Tibial artery (tissue), 4 donors: Measurements from ENCODE around the gene INHBA.

ENCODE experiments used
- DNase-seq, 2 donors: peaks; one replicate each; pipeline ENCODE4 v3.0.0-alpha.2; 2019
- H3K27ac ChIP-seq, 2 donors: fragments of 200-600 bp; sonication (generic) in 1 of 2; 1 replicate in 1 of 2; 2 replicates in 1 of 2; pipeline ENCODE4 v1.5.1; 2018 to 2019; ENCODE audit warnings: mild to moderate bottlenecking in 1 of 2
- H3K27me3 ChIP-seq, 2 donors: fragments of 200-600 bp; sonication (generic) in 1 of 2; one replicate each; pipeline versions ENCODE4 v1.5.1 to v1.6.0; 2016 to 2019
- H3K36me3 ChIP-seq, 3 donors: fragments of 200-600 bp; sonication (generic) in 2 of 3; one replicate each; pipeline ENCODE4 v1.5.1; 2016 to 2019; ENCODE audit warnings: mild to moderate bottlenecking in 2 of 3
- H3K4me1 ChIP-seq, 4 donors: fragments of 200-600 bp; sonication (generic) in 2 of 4; 1 replicate in 3 of 4; 2 replicates in 1 of 4; pipeline ENCODE4 v1.5.1; 2016 to 2019
- H3K4me3 ChIP-seq, 2 donors: fragments of 200-600 bp; sonication (generic) in 1 of 2; 1 replicate in 1 of 2; 2 replicates in 1 of 2; pipeline ENCODE4 v1.5.1; 2018 to 2019; ENCODE audit warnings: mild to moderate bottlenecking in 2 of 2
- H3K9me3 ChIP-seq, 3 donors: fragments of 200-600 bp; sonication (generic) in 1 of 3; one replicate each; pipeline ENCODE4 v1.5.1; 2016 to 2019
- intact Hi-C: fragments of 100-400 bp; cut with DNase I; formaldehyde crosslinking; loops from one replicate; pipeline ENCODE4 v1.15.0; 2023; ENCODE audit warnings: low total_unique reads
- TF ChIP-seq, protein P1 (sequence below), 2 experiments: fragments of 200-600 bp in 1 of 2; fragments of 450-650 bp in 1 of 2; IDR thresholded peaks; one replicate each; pipeline ENCODE4 v1.5.1; 2017 to 2019; ENCODE audit warnings: antibody characterized with exemption in 2 of 2, mild to moderate bottlenecking in 1 of 2, moderate library complexity in 1 of 2

INHBA gene

DNA sequence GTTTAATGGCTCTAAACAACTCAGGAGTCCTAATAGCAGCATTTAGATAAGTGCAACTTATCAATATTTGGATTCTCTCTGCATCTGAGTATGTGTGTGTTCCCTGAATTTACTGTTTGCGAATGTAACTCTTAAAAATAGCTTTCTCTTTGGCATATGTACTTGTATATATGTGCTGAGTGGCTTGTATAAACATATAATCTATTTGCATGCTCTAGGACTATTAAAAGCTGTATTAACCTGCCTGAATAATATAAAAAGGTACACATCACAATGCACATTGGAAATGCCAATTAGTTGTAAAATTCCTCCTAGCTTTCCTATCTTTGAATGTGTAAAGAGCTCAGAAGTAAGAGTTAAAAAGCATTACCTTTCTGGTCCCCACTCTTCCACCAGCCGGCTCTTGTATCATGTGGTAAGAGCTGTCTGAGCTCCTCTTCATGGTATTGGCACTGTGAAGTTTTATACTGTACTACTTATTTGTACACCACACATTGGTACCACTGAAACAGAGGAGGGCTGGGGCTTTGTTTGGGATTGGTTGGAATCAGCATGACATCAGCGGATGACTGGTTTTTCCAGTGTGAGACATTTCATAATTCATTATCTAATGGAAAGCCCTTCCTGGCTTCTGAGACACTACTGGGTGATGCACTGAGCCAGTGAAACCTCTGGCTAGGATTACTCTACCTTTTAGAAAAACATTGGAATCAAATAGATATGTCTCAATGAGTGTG is at the start of gene INHBA:
Gene INHBA, minus strand, starts transcription at position 456 of the 737 bp plus-strand sequence. CDS start 2,716 bp downstream, outside the sequence.
- intact Hi-C loops, result no loop called here
- no peaks in the 10 kb centered on the region for H3K27me3 ChIP-seq
- peak within 1 kb of the TSS; percentile 95 to 97 for H3K27ac ChIP-seq
- H3K36me3 ChIP-seq, result no peaks in the 10 kb centered on the region
- H3K4me3 ChIP-seq, result peak within 1 kb of the TSS; percentile 70 to 72
- TF ChIP-seq, protein P1, sequence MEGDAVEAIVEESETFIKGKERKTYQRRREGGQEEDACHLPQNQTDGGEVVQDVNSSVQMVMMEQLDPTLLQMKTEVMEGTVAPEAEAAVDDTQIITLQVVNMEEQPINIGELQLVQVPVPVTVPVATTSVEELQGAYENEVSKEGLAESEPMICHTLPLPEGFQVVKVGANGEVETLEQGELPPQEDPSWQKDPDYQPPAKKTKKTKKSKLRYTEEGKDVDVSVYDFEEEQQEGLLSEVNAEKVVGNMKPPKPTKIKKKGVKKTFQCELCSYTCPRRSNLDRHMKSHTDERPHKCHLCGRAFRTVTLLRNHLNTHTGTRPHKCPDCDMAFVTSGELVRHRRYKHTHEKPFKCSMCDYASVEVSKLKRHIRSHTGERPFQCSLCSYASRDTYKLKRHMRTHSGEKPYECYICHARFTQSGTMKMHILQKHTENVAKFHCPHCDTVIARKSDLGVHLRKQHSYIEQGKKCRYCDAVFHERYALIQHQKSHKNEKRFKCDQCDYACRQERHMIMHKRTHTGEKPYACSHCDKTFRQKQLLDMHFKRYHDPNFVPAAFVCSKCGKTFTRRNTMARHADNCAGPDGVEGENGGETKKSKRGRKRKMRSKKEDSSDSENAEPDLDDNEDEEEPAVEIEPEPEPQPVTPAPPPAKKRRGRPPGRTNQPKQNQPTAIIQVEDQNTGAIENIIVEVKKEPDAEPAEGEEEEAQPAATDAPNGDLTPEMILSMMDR (IDR thresholded peaks at IDR 0.05), result no peak
- H3K9me3 ChIP-seq, result no peaks in the 10 kb centered on the region
- peaks cover 0 to 55% (median 21%) of the 10 kb centered on the region in 4 donors for H3K4me1 ChIP-seq
- DNase-seq, result no peak

DNA sequence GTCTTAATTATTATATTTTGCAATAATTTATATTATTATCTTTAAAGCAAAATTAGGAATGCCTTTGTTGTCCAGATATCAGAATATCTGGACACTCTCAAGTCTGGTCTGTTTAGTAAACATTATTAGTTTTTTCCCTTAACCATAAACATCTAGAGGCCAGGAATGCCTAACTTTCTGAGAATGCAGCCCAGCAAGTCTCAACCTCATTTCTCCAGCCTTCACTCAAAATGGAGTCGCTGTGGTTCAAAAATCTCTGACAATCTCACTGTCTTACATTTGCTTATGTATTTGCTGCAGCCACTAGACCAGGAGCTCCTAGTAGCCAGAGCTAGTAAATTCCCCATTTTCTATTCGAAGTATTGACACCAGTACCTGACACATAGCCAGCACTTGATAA is 49.7 kb upstream of the INHBA start:
- intact Hi-C loops, result no loop called here

DNA sequence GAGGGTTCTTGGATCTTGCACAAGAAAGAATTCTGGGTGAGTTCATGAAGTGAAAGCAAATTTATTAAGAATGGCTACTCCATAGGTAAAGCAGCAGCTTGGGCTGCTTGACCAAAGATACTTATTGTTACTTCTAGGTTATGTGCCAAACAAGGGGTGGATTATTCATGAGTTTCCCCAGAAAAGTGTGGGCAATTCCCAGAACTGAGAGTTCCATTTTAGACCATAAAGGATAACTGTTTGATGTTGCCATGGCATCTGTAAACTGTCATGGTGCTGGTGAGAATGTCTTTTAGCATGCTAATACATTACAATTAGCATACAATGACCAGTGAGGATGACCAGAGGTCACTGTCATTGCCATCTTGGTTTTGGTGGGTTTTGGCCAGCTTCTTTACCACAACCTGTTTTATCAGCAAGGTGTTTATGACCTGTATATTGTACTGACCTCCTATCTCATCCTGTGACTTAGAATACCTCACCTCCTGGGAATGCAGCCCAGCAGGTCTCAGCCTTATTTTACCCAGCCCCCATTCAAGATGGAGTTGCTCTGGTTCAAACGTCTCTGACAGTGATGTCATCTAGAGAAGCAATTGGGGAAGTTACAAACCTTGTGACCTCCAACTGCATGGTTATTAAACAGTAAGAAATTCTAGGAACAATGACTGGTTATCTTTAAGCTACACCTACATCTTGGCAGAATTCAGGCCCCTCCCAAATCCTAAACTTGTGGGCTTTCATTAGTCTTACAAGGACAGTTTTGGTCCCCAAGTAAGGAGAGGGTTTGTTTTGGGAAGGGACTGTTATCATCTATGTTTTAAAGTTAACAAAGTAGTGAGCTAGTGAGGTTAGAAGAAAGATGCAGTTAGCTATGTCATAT is 48.0 kb upstream of the INHBA start:
- Histone ChIP-seq H3K4me3 (no peak overlapping the region), H3K27ac (no peak overlapping the region), H3K36me3 (no peaks in the 10 kb centered on the region), H3K9me3 (no peaks in the 10 kb centered on the region), H3K27me3 (no peaks in the 10 kb centered on the region), H3K4me1 (no peaks in the 10 kb centered on the region)
- intact Hi-C loops, result no loop called here
- TF ChIP-seq, protein P1 (IDR thresholded peaks at IDR 0.05), result no peak
- DNase-seq, result no peak

More for the DNA sequence above, 49.7 kb upstream of the INHBA start:
- Histone ChIP-seq H3K4me3 (no peak overlapping the region), H3K4me1 (no peaks in the 10 kb centered on the region), H3K27ac (no peak overlapping the region), H3K36me3 (no peaks in the 10 kb centered on the region), H3K27me3 (no peaks in the 10 kb centered on the region), H3K9me3 (no peaks in the 10 kb centered on the region)
- no peak for DNase-seq
- TF ChIP-seq, protein P1 (IDR thresholded peaks at IDR 0.05), result no peak

DNA sequence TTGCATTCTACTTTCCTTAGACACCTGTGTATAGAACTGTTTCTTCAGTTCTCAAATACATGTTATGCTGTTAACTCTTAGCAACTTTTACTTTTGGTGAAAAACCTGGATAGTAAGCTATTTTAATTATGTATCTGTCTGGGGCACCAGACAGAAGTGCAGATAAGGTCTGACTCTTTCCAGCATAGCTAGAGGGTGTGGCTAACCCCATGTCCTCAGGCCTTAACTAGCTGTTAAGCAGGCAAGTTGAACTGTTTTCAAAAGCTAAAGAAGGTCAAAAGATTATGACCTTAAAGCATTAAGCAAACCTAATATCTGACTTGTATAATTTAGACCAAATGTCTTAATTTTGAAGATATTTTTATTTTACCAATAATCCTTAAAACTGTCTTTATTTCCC is 45.1 kb upstream of the INHBA start:
- Histone ChIP-seq H3K4me3 (no peak overlapping the region), H3K9me3 (no peaks in the 10 kb centered on the region), H3K27ac (no peak overlapping the region), H3K36me3 (no peaks in the 10 kb centered on the region), H3K4me1 (no peaks in the 10 kb centered on the region), H3K27me3 (no peaks in the 10 kb centered on the region)
- DNase-seq, result no peak
- intact Hi-C loops, result no loop called here
- TF ChIP-seq, protein P1 (IDR thresholded peaks at IDR 0.05), result no peak

DNA sequence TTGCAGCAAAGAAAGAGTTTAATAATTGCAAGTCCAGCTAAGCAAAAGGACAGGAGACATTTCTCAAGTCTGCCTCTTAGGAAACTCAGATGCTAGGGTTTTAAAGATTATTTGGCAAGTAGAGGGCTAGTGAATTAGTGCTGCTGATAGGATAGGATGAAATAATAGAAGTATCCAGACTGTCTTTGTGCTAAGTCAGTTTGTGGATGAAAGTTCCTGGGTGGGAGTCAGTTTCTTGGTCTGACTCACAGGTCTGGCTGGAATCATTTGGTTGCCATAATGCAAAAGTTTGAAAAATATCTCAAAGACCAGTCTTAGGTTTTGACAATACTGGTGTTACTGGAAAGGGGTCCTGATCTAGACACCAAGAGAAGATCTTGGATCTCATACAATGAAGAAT is 42.6 kb upstream of the INHBA start:
- Histone ChIP-seq H3K4me1 (no peaks in the 10 kb centered on the region), H3K27me3 (no peaks in the 10 kb centered on the region), H3K9me3 (peaks cover 0 to 11% (median 0%) of the 10 kb centered on the region in 3 donors), H3K36me3 (no peaks in the 10 kb centered on the region), H3K4me3 (no peak overlapping the region), H3K27ac (no peak overlapping the region)
- TF ChIP-seq, protein P1 (IDR thresholded peaks at IDR 0.05), result no peak
- intact Hi-C loops, result no loop called here
- no peak for DNase-seq
